Hypothalamus (tissue), 51 donors: ENCODE results near the gene PNPLA6.

Source experiments
- DNase-seq, 51 donors: peaks; one replicate each; lab custom pipeline; 2025; lab: John Stamatoyannopoulos, UW

Gene PNPLA6

GRCh38 chr19:7582446-7582845, 46.9 kb downstream of the PNPLA6 start:
- DNase-seq = no peak

- DNase-seq = no peak
Measured at GRCh38 chr19:7589822-7590221, 54.3 kb downstream of the PNPLA6 start.

- no peak for DNase-seq
Measured at GRCh38 chr19:7590256-7590655, 54.7 kb downstream of the PNPLA6 start.

- DNase-seq = peak in 16 of 51 donors; percentile 7 to 41 (median 17)
Measured at GRCh38 chr19:7595466-7596133, 60.1 kb downstream of the PNPLA6 start, which contains the start of gene CAMSAP3. TSS of gene CAMSAP3 (plus strand) at chr19:7595863. CDS start at chr19:7596003, 140 bp downstream.

GRCh38 chr19:7596211-7596937, 60.9 kb downstream of the PNPLA6 start:
- no peak for DNase-seq

- no peak for DNase-seq
Measured at GRCh38 chr19:7597689-7598088, 62.2 kb downstream of the PNPLA6 start.

- DNase-seq = no peak
Measured at GRCh38 chr19:7598180-7598579, 62.7 kb downstream of the PNPLA6 start.

- no peak for DNase-seq
Measured at GRCh38 chr19:7600721-7601120, 65.2 kb downstream of the PNPLA6 start.

- DNase-seq = no peak
Measured at GRCh38 chr19:7602240-7602934, 66.9 kb downstream of the PNPLA6 start.

GRCh38 chr19:7602935-7603497, 67.5 kb downstream of the PNPLA6 start:
- DNase-seq = no peak

- no peak for DNase-seq
Measured at GRCh38 chr19:7603919-7604318, 68.4 kb downstream of the PNPLA6 start.

- DNase-seq = no peak
Measured at GRCh38 chr19:7605490-7606222, 70.1 kb downstream of the PNPLA6 start.

- DNase-seq = no peak
Measured at GRCh38 chr19:7606289-7606688, 70.8 kb downstream of the PNPLA6 start.

GRCh38 chr19:7607212-7607873, 71.8 kb downstream of the PNPLA6 start:
- no peak for DNase-seq

- DNase-seq = no peak
Measured at GRCh38 chr19:7607874-7608560, 72.5 kb downstream of the PNPLA6 start.

- DNase-seq = no peak
Measured at GRCh38 chr19:7610491-7611240, 75.1 kb downstream of the PNPLA6 start.
